Fibroblast of lung (primary cell): ENCODE data around the gene ALDH1A2. TPM values are rescaled to one million over a fixed set of nuclear protein-coding genes. Genes with fewer than 3 reads are reported as not detected.

Source experiments
- DNase-seq, 2 donors: peaks; one replicate each; pipeline versions ENCODE4 v3.0.0 to v3.0.0-alpha.2; 2010; ENCODE audit warnings: low read depth in 2 of 2
- H2AFZ ChIP-seq: 2 replicates; pipeline ENCODE4 v1.5.1; 2012; ENCODE audit warnings: low read length, control low read depth, inconsistent platforms
- H3K27ac ChIP-seq: 2 replicates; pipeline ENCODE4 v1.5.1; 2011; ENCODE audit warnings: low read length, control low read depth; ENCODE audit not compliant: insufficient read depth
- H3K27me3 ChIP-seq: 2 replicates; pipeline ENCODE4 v1.5.1; 2011; ENCODE audit warnings: mild to moderate bottlenecking, low read length; ENCODE audit not compliant: control insufficient read depth, insufficient read depth
- H3K36me3 ChIP-seq: 2 replicates; pipeline ENCODE4 v1.5.1; 2011; ENCODE audit warnings: low read length; ENCODE audit not compliant: control insufficient read depth, insufficient read depth
- H3K4me1 ChIP-seq: 2 replicates; pipeline ENCODE4 v1.5.1; 2011; ENCODE audit warnings: low read length; ENCODE audit not compliant: control insufficient read depth, insufficient read depth; ENCODE audit errors: extremely low read depth
- H3K4me2 ChIP-seq: 2 replicates; pipeline ENCODE4 v1.5.1; 2011; ENCODE audit warnings: low read length, control low read depth; ENCODE audit not compliant: insufficient read depth; ENCODE audit errors: extremely low read depth
- H3K4me3 ChIP-seq, 4 experiments: fragments of 200-600 bp in 1 of 4; sonication (generic) in 1 of 4; replicated peaks in 1 of 4; 2 replicates each; pipeline ENCODE4 v1.5.1; 2011 to 2016; ENCODE audit warnings: low read length in 4 of 4, low read depth in 3 of 4, mild to moderate bottlenecking in 3 of 4, control low read depth in 2 of 4, inconsistent platforms in 1 of 4, mixed read lengths in 1 of 4; ENCODE audit not compliant: insufficient read depth in 1 of 4; ENCODE audit errors: control extremely low read depth in 1 of 4
- H3K79me2 ChIP-seq: 2 replicates; pipeline ENCODE4 v1.5.1; 2012; ENCODE audit warnings: mild to moderate bottlenecking, low read length, inconsistent platforms; ENCODE audit not compliant: control insufficient read depth, insufficient read depth
- H3K9ac ChIP-seq: 2 replicates; pipeline ENCODE4 v1.5.1; 2011; ENCODE audit warnings: mild to moderate bottlenecking, low read length, control low read depth; ENCODE audit not compliant: insufficient read depth
- H3K9me3 ChIP-seq: 2 replicates; pipeline ENCODE4 v1.5.1; 2012; ENCODE audit warnings: low read depth, low read length; ENCODE audit not compliant: control insufficient read depth, insufficient read depth
- H4K20me1 ChIP-seq: 2 replicates; pipeline ENCODE4 v1.5.1; 2011; ENCODE audit warnings: low read length; ENCODE audit not compliant: control insufficient read depth, insufficient read depth; ENCODE audit errors: extremely low read depth
- EZH2 ChIP-seq: IDR thresholded peaks from 2 replicates; pipeline ENCODE4 v1.5.1; 2012; ENCODE audit warnings: low read length, control low read depth, mild to moderate bottlenecking; ENCODE audit errors: missing control alignments
- polyA plus RNA-seq, 2 donors: library from polyadenylated mRNA; depleted of rRNA in 1 of 2; stranded (reverse) in 1 of 2; unstranded in 1 of 2; fragments of >200 nt; gene quantifications; 2 replicates each; pipeline ENCODE4 v1.2.1, GENCODE V29; 2011 to 2012; ENCODE audit warnings: missing spikeins in 1 of 2
- total RNA-seq: library from RNA; depleted of rRNA; stranded (reverse); fragments of >200 nt; gene quantifications from 2 replicates; pipeline ENCODE4 v1.2.1, GENCODE V29; 2014
- TF ChIP-seq, protein P1 (sequence below), 2 donors: IDR thresholded peaks in 1 of 2; conservative IDR thresholded peaks in 1 of 2; 1 replicate in 1 of 2; 2 replicates in 1 of 2; pipeline ENCODE4 v1.5.1; 2011 to 2012; ENCODE audit warnings: low read length in 2 of 2, control low read depth in 1 of 2, inconsistent platforms in 1 of 2, low read depth in 1 of 2, mild to moderate bottlenecking in 1 of 2

ALDH1A2 gene
- total and polyA plus RNA-seq, 2 donors (not counting 1 experiment from before 2014, with no cell fraction given), result 1.1 to 2.3 TPM

DNA sequence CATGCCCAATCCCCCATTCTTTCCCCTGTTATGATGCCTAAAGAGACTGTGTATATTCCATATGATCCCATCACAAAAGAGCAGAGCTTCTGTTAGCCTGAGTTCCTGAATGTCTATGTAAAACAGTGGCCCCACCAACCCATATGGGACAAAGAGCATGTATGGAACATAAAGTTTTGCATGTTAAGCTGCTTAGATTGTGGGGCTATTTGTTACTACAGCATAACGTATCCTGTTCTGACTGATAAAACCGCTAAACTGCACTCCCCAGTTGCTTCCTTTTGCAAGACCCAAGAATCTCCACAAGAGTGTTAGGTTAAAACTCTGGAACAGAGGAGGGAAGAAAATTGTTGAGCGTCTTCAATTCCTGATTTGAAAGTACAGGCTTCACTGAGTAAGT is 154.8 kb downstream of the ALDH1A2 start:
- no peaks in the 10 kb centered on the region for H3K27me3 ChIP-seq
- no peaks in the 10 kb centered on the region for H3K36me3 ChIP-seq
- H2AFZ ChIP-seq, result no peak overlapping the region
- H3K9me3 ChIP-seq, result no peaks in the 10 kb centered on the region
- no peaks in the 10 kb centered on the region for H3K79me2 ChIP-seq
- H3K4me1 ChIP-seq, result no peaks in the 10 kb centered on the region
- no peaks in the 10 kb centered on the region for H4K20me1 ChIP-seq
- no peak for TF ChIP-seq EZH2
- no peak overlapping the region for H3K4me2 ChIP-seq
- no peak overlapping the region for H3K27ac ChIP-seq
- no peak overlapping the region for H3K9ac ChIP-seq
- H3K4me3 ChIP-seq, result no peak overlapping the region
- no peak for DNase-seq

DNA sequence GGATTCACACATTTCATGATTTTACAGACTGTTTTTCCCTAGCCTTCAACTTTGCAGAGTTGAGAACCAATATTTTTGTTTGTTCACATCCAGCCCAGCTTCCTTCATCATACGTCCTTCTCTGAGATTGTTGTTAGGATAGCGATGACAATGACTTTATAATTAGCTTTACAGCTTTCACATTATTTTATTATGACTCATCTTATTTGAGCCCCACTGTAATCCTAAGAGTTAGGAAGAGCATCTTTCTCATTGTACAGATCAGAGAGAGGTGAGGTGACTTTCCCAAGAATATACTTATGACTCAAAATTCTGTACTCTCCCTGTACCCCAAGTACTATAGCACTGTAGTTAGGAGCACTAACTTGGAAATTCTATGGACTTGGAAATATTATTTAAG is 156.1 kb downstream of the ALDH1A2 start:
- DNase-seq, result no peak
- Histone ChIP-seq H4K20me1 (no peaks in the 10 kb centered on the region), H3K4me3 (no peak overlapping the region), H3K9me3 (no peaks in the 10 kb centered on the region), H3K4me1 (no peaks in the 10 kb centered on the region), H3K36me3 (no peaks in the 10 kb centered on the region), H2AFZ (no peak overlapping the region), H3K9ac (no peak overlapping the region), H3K27me3 (no peaks in the 10 kb centered on the region), H3K4me2 (no peak overlapping the region), H3K27ac (no peak overlapping the region), H3K79me2 (no peaks in the 10 kb centered on the region)
- TF ChIP-seq, protein P1, sequence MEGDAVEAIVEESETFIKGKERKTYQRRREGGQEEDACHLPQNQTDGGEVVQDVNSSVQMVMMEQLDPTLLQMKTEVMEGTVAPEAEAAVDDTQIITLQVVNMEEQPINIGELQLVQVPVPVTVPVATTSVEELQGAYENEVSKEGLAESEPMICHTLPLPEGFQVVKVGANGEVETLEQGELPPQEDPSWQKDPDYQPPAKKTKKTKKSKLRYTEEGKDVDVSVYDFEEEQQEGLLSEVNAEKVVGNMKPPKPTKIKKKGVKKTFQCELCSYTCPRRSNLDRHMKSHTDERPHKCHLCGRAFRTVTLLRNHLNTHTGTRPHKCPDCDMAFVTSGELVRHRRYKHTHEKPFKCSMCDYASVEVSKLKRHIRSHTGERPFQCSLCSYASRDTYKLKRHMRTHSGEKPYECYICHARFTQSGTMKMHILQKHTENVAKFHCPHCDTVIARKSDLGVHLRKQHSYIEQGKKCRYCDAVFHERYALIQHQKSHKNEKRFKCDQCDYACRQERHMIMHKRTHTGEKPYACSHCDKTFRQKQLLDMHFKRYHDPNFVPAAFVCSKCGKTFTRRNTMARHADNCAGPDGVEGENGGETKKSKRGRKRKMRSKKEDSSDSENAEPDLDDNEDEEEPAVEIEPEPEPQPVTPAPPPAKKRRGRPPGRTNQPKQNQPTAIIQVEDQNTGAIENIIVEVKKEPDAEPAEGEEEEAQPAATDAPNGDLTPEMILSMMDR (conservative IDR thresholded peaks at IDR 0.05 in 1 of 2, IDR thresholded peaks at IDR 0.05 in 1 of 2; ENCODE audit: low read depth in 1 of 2, low read length in 2 of 2), result no peak
- no peak for TF ChIP-seq EZH2

DNA sequence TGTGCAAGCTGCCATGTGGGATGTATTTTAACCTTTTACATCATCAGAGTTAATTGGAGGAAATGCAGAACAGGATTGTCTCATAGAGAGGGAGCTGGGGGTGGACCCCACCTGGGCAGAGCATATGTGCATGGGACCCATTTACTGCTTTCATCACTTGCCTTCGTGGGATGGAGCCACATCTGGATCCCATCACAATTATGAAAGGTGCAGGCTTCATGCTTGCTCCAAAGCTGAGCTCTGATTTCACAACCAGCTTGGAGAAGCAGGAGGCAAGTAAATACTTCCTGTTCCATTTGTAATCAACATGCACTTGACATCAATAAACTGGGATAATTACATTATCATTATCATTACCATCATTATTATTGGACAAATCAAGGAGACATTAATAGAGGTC is 161.9 kb downstream of the ALDH1A2 start:
- no peak overlapping the region for H3K27ac ChIP-seq
- TF ChIP-seq EZH2, result no peak
- H3K4me3 ChIP-seq, result no peak overlapping the region
- no peaks in the 10 kb centered on the region for H3K4me1 ChIP-seq
- H2AFZ ChIP-seq, result no peak overlapping the region
- no peak overlapping the region for H3K4me2 ChIP-seq
- H3K79me2 ChIP-seq, result no peaks in the 10 kb centered on the region
- H4K20me1 ChIP-seq, result no peaks in the 10 kb centered on the region
- H3K27me3 ChIP-seq, result no peaks in the 10 kb centered on the region
- H3K9ac ChIP-seq, result no peak overlapping the region
- DNase-seq, result no peak
- H3K9me3 ChIP-seq, result no peaks in the 10 kb centered on the region
- no peaks in the 10 kb centered on the region for H3K36me3 ChIP-seq

Other genes starting within 250 kb of the ALDH1A2 start
- not detected in 2 replicates for gene AQP9, start 72.7 kb upstream of the ALDH1A2 start, total RNA-seq
- gene AQP9, start 72.7 kb upstream of the ALDH1A2 start, polyA plus RNA-seq, result not detected in 2 replicates